HepG2 (cell line): ENCODE measurements around the gene UBQLN4. TPM values are rescaled to one million over a fixed set of nuclear protein-coding genes. Genes with fewer than 3 reads are reported as not detected.

Source experiments
- AGO1 ChIP-seq: fragments of 200-400 bp; formaldehyde crosslinking; IDR thresholded peaks from 2 replicates; pipeline ENCODE4 v1.6.1; 2017; ENCODE audit warnings: mild to moderate bottlenecking, low read depth, low read length, moderate library complexity; ENCODE audit not compliant: poor library complexity, severe bottlenecking
- ELF1 ChIP-seq: sonication (generic); formaldehyde crosslinking; IDR thresholded peaks from 2 replicates; pipeline ENCODE4 v1.4.0; 2020; ENCODE audit warnings: missing genetic modification reagents
- HNRNPK ChIP-seq: fragments of 200-400 bp; formaldehyde crosslinking; IDR thresholded peaks from 2 replicates; pipeline ENCODE4 v1.6.1; 2018; ENCODE audit warnings: low read length, low read depth, moderate library complexity, mild to moderate bottlenecking; ENCODE audit not compliant: poor library complexity, severe bottlenecking
- HNRNPUL1 ChIP-seq: fragments of 200-400 bp; formaldehyde crosslinking; IDR thresholded peaks from 2 replicates; pipeline ENCODE4 v1.6.1; 2017; ENCODE audit warnings: low read depth, mild to moderate bottlenecking, low read length, moderate library complexity
- KDM5A ChIP-seq: fragments of 200-600 bp; sonication (generic); IDR thresholded peaks from 2 replicates; pipeline ENCODE4 v1.7.0; 2018; ENCODE audit warnings: antibody characterized with exemption, mild to moderate bottlenecking, low read length, borderline replicate concordance
- RXRB ChIP-seq: IDR thresholded peaks from 2 replicates; pipeline ENCODE4 v1.6.1; 2016; ENCODE audit warnings: borderline replicate concordance, missing genetic modification reagents, missing compliant biosample characterization
- SAP130 ChIP-seq: IDR thresholded peaks from 2 replicates; pipeline ENCODE4 v1.6.1; 2016; ENCODE audit warnings: low read depth
- ZIK1 ChIP-seq: sonication (generic); formaldehyde crosslinking; IDR thresholded peaks from 2 replicates; pipeline ENCODE4 v1.5.0; 2020; ENCODE audit warnings: mild to moderate bottlenecking, low read depth, missing genetic modification reagents, borderline replicate concordance
- ZNF382 ChIP-seq: sonication (generic); formaldehyde crosslinking; IDR thresholded peaks from 2 replicates; pipeline ENCODE4 v1.5.0; 2020; ENCODE audit warnings: missing genetic modification reagents, mild to moderate bottlenecking, borderline replicate concordance
- ZNF761 ChIP-seq: sonication (generic); formaldehyde crosslinking; conservative IDR thresholded peaks from 2 replicates; pipeline ENCODE4 v1.4.0; 2020; ENCODE audit warnings: mild to moderate bottlenecking, missing genetic modification reagents
- ZNF772 ChIP-seq: sonication (generic); formaldehyde crosslinking; IDR thresholded peaks from 2 replicates; pipeline ENCODE4 v1.5.0; 2020; ENCODE audit warnings: mild to moderate bottlenecking, missing genetic modification reagents
- ZNF781 ChIP-seq: sonication (generic); formaldehyde crosslinking; IDR thresholded peaks from 2 replicates; pipeline ENCODE4 v1.5.1; 2020; ENCODE audit warnings: borderline replicate concordance, mild to moderate bottlenecking, missing genetic modification reagents; ENCODE audit errors: not compliant biosample characterization
- ZNF788 ChIP-seq: sonication (generic); formaldehyde crosslinking; IDR thresholded peaks from 2 replicates; pipeline ENCODE4 v1.5.0; 2020; ENCODE audit warnings: mild to moderate bottlenecking, missing genetic modification reagents, borderline replicate concordance
- polyA plus RNA-seq, 8 experiments: library from polyadenylated mRNA; depleted of rRNA in 3 of 8; stranded (reverse) in 7 of 8; unstranded in 1 of 8; fragments of >200 nt; fragmentation: Illumina TruSeq in 4 of 8; extraction: Trizol in 4 of 8; gene quantifications; 2 replicates each; pipeline versions ENCODE4 v1.2.1 to v1.2.3, GENCODE V29; 2011 to 2016; ENCODE audit warnings: low read depth in 4 of 8, missing spikeins in 1 of 8, mixed read lengths in 1 of 8; ENCODE audit not compliant: insufficient read depth in 1 of 8
- total RNA-seq, 5 experiments: library from RNA; depleted of rRNA; stranded (reverse); fragments of >200 nt; fragmentation: Illumina TruSeq; extraction: Trizol; gene quantifications; 2 replicates each; pipeline ENCODE4 v1.2.3, GENCODE V29; 2016; ENCODE audit warnings: low read depth in 1 of 5
- TF ChIP-seq, protein P1 (sequence below): sonication (generic); formaldehyde crosslinking; conservative IDR thresholded peaks from 2 replicates; pipeline ENCODE4 v1.4.0; 2020; ENCODE audit warnings: mild to moderate bottlenecking, missing genetic modification reagents, moderate library complexity
- TF ChIP-seq, protein P2 (sequence below): sonication (generic); formaldehyde crosslinking; IDR thresholded peaks from 2 replicates; pipeline ENCODE4 v1.9.0; 2021; ENCODE audit warnings: missing genetic modification reagents, mild to moderate bottlenecking, borderline replicate concordance
- TF ChIP-seq, protein P3 (sequence below): sonication (generic); formaldehyde crosslinking; IDR thresholded peaks from 2 replicates; pipeline ENCODE4 v1.8.1; 2022; ENCODE audit warnings: mild to moderate bottlenecking, missing genetic modification reagents
- TF ChIP-seq, protein P4 (sequence below): sonication (generic); formaldehyde crosslinking; IDR thresholded peaks from 2 replicates; pipeline ENCODE4 v1.5.0; 2020; ENCODE audit warnings: mild to moderate bottlenecking, missing genetic modification reagents, moderate library complexity
- TF ChIP-seq, protein P5 (sequence below): IDR thresholded peaks from 2 replicates; pipeline ENCODE4 v1.6.1; 2012; ENCODE audit warnings: inconsistent platforms
- TF ChIP-seq, protein P6 (sequence below): sonication (generic); formaldehyde crosslinking; IDR thresholded peaks from 2 replicates; pipeline ENCODE4 v1.4.0; 2020; ENCODE audit warnings: low read depth, mild to moderate bottlenecking, missing genetic modification reagents

UBQLN4 gene
- total and polyA plus RNA-seq, 2 of the 13 experiments (the other 11 are each of a cell fraction or from before 2014, with no cell fraction given), result 31.5 to 39.8 TPM

DNA sequence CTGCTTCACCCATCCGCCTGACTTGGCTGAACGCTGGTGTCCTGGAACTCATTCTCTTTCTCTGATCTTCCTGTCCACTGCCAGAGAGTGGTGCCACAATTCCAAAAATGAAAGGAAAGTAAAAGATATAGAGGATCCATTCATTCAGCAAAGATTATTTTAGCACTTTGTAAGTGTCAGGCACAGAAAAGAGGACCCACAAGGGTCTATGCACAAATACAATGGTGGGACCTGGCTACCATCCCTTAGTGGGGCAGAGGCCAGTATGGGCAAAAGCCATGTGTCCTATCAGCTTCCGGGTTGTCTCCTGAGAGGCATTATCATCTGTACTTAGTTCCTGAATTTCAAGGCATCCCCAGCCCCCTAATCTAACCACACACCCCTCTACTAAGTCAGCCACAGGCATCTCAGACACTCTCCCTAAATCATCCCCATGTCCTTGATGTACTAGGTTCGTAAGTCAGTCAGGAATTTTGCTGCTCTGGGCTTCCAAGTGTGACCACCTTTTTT lies 51.9 kb downstream of the UBQLN4 start (continued):
- TF ChIP-seq, protein P1, sequence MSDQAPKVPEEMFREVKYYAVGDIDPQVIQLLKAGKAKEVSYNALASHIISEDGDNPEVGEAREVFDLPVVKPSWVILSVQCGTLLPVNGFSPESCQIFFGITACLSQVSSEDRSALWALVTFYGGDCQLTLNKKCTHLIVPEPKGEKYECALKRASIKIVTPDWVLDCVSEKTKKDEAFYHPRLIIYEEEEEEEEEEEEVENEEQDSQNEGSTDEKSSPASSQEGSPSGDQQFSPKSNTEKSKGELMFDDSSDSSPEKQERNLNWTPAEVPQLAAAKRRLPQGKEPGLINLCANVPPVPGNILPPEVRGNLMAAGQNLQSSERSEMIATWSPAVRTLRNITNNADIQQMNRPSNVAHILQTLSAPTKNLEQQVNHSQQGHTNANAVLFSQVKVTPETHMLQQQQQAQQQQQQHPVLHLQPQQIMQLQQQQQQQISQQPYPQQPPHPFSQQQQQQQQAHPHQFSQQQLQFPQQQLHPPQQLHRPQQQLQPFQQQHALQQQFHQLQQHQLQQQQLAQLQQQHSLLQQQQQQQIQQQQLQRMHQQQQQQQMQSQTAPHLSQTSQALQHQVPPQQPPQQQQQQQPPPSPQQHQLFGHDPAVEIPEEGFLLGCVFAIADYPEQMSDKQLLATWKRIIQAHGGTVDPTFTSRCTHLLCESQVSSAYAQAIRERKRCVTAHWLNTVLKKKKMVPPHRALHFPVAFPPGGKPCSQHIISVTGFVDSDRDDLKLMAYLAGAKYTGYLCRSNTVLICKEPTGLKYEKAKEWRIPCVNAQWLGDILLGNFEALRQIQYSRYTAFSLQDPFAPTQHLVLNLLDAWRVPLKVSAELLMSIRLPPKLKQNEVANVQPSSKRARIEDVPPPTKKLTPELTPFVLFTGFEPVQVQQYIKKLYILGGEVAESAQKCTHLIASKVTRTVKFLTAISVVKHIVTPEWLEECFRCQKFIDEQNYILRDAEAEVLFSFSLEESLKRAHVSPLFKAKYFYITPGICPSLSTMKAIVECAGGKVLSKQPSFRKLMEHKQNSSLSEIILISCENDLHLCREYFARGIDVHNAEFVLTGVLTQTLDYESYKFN (CRISPR knock-in tag), result no peak
- TF ChIP-seq ZNF788 (CRISPR knock-in tag) (0 out of 2 replicates have a peak, but pooled peaks have one; percentile 22), RXRB (CRISPR knock-in tag) (peak; percentile 45; the same call in 1 of the 2 replicates), ZIK1 (CRISPR knock-in tag) (no peak), SAP130 (CRISPR knock-in tag) (peak; percentile 27; the same call in 1 of the 2 replicates), ZNF761 (CRISPR knock-in tag) (no peak), HNRNPK (no peak), ELF1 (peak; percentile 47; the same call in 1 of the 2 replicates), ZNF382 (no peak), HNRNPUL1 (no peak), ZNF781 (CRISPR knock-in tag) (no peak), KDM5A (no peak), ZNF772 (CRISPR knock-in tag) (no peak), AGO1 (no peak)
- TF ChIP-seq, protein P2, sequence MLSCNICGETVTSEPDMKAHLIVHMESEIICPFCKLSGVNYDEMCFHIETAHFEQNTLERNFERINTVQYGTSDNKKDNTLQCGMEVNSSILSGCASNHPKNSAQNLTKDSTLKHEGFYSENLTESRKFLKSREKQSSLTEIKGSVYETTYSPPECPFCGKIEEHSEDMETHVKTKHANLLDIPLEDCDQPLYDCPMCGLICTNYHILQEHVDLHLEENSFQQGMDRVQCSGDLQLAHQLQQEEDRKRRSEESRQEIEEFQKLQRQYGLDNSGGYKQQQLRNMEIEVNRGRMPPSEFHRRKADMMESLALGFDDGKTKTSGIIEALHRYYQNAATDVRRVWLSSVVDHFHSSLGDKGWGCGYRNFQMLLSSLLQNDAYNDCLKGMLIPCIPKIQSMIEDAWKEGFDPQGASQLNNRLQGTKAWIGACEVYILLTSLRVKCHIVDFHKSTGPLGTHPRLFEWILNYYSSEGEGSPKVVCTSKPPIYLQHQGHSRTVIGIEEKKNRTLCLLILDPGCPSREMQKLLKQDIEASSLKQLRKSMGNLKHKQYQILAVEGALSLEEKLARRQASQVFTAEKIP (CRISPR knock-in tag), result no peak
- TF ChIP-seq, protein P3, sequence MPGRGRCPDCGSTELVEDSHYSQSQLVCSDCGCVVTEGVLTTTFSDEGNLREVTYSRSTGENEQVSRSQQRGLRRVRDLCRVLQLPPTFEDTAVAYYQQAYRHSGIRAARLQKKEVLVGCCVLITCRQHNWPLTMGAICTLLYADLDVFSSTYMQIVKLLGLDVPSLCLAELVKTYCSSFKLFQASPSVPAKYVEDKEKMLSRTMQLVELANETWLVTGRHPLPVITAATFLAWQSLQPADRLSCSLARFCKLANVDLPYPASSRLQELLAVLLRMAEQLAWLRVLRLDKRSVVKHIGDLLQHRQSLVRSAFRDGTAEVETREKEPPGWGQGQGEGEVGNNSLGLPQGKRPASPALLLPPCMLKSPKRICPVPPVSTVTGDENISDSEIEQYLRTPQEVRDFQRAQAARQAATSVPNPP (CRISPR knock-in tag), result no peak
- TF ChIP-seq, protein P4, sequence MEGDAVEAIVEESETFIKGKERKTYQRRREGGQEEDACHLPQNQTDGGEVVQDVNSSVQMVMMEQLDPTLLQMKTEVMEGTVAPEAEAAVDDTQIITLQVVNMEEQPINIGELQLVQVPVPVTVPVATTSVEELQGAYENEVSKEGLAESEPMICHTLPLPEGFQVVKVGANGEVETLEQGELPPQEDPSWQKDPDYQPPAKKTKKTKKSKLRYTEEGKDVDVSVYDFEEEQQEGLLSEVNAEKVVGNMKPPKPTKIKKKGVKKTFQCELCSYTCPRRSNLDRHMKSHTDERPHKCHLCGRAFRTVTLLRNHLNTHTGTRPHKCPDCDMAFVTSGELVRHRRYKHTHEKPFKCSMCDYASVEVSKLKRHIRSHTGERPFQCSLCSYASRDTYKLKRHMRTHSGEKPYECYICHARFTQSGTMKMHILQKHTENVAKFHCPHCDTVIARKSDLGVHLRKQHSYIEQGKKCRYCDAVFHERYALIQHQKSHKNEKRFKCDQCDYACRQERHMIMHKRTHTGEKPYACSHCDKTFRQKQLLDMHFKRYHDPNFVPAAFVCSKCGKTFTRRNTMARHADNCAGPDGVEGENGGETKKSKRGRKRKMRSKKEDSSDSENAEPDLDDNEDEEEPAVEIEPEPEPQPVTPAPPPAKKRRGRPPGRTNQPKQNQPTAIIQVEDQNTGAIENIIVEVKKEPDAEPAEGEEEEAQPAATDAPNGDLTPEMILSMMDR (CRISPR knock-in tag), result peak; percentile 45
- TF ChIP-seq, protein P5, sequence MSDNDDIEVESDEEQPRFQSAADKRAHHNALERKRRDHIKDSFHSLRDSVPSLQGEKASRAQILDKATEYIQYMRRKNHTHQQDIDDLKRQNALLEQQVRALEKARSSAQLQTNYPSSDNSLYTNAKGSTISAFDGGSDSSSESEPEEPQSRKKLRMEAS, result 0 out of 2 replicates have a peak, but pooled peaks have one; percentile 15
- TF ChIP-seq, protein P6, sequence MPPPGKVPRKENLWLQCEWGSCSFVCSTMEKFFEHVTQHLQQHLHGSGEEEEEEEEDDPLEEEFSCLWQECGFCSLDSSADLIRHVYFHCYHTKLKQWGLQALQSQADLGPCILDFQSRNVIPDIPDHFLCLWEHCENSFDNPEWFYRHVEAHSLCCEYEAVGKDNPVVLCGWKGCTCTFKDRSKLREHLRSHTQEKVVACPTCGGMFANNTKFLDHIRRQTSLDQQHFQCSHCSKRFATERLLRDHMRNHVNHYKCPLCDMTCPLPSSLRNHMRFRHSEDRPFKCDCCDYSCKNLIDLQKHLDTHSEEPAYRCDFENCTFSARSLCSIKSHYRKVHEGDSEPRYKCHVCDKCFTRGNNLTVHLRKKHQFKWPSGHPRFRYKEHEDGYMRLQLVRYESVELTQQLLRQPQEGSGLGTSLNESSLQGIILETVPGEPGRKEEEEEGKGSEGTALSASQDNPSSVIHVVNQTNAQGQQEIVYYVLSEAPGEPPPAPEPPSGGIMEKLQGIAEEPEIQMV (CRISPR knock-in tag), result no peak
